Measurements from ENCODE around the gene PPM1F.

The PPM1F gene

GRCh38 chr22:21971858-21972275, 19.2 kb upstream of the PPM1F start:
- TF ChIP-seq, protein P1, sequence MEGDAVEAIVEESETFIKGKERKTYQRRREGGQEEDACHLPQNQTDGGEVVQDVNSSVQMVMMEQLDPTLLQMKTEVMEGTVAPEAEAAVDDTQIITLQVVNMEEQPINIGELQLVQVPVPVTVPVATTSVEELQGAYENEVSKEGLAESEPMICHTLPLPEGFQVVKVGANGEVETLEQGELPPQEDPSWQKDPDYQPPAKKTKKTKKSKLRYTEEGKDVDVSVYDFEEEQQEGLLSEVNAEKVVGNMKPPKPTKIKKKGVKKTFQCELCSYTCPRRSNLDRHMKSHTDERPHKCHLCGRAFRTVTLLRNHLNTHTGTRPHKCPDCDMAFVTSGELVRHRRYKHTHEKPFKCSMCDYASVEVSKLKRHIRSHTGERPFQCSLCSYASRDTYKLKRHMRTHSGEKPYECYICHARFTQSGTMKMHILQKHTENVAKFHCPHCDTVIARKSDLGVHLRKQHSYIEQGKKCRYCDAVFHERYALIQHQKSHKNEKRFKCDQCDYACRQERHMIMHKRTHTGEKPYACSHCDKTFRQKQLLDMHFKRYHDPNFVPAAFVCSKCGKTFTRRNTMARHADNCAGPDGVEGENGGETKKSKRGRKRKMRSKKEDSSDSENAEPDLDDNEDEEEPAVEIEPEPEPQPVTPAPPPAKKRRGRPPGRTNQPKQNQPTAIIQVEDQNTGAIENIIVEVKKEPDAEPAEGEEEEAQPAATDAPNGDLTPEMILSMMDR (conservative IDR thresholded peaks at IDR 0.05; ENCODE audit: control insufficient read depth, insufficient read depth, low read depth, low read length) = no peak
- no peak overlapping the region for H3K4me3 ChIP-seq (ENCODE audit: control insufficient read depth, low read depth, low read length)
- no peak for DNase-seq (ENCODE audit: low read depth)

GRCh38 chr22:21970800-21971617, 18.4 kb upstream of the PPM1F start:
- H3K4me3 ChIP-seq (ENCODE audit: control insufficient read depth, low read depth, low read length) = no peak overlapping the region
- no peak for DNase-seq (ENCODE audit: low read depth)
- TF ChIP-seq, protein P1 (conservative IDR thresholded peaks at IDR 0.05; ENCODE audit: control insufficient read depth, insufficient read depth, low read depth, low read length) = no peak

DNA sequence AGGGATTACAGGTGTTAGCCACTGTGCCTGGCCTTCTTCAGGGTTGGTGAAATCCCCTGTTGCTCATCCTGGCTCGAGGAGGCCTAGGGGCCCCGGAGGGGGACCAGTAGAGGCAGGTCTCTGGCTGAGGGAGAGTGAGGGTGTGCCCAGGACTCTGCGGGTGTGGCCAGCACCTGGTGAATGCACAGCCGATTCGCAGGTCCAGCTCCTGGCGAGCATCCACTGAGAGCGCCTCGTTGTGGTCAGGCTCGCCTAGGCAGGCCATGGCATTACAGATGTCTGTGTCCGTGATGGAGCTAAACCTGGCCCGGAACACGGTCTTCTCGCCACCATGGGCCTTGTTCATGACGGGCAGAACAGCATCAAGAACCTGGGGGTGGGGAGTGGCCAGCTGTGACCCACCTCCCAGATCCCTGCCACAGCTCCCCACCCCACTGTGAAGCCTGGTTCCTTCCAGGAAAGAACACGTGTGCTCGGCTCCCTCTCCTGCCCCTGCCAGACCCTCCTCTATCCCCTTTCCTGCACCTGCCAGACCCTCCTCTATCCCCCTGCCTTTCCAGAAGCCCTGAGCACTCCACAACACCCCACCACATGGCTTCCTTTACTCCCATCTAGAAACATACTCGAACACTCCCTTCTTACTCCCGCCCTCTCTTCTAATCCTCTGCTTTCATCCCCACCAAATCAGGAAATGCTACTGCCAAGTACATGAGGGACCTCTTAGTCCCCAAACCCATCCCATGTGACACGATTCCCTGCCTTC, 17.6 kb upstream of the PPM1F start:
- no peak overlapping the region for H3K4me3 ChIP-seq (ENCODE audit: control insufficient read depth, low read depth, low read length)
- no peak for DNase-seq (ENCODE audit: low read depth)
- TF ChIP-seq, protein P1 (conservative IDR thresholded peaks at IDR 0.05; ENCODE audit: control insufficient read depth, insufficient read depth, low read depth, low read length) = no peak

- H3K4me3 ChIP-seq (ENCODE audit: control insufficient read depth, low read depth, low read length) = no peak overlapping the region
- DNase-seq (ENCODE audit: low read depth) = no peak
- TF ChIP-seq, protein P1 (conservative IDR thresholded peaks at IDR 0.05; ENCODE audit: control insufficient read depth, insufficient read depth, low read depth, low read length) = no peak
These were observed 15.9 kb upstream of the PPM1F start for GRCh38 chr22:21968452-21969129.

- no peak overlapping the region for H3K4me3 ChIP-seq (ENCODE audit: control insufficient read depth, low read depth, low read length)
- TF ChIP-seq, protein P1 (conservative IDR thresholded peaks at IDR 0.05; ENCODE audit: control insufficient read depth, insufficient read depth, low read depth, low read length) = no peak
- no peak for DNase-seq (ENCODE audit: low read depth)
These were observed 15.1 kb upstream of the PPM1F start for GRCh38 chr22:21967693-21968271.
